SU-DHL-6 (cell line): ENCODE data around the gene CCKAR.

Experiments used
- EZH2phosphoT487 ChIP-seq: fragments of 200-600 bp; sonication (generic), shearing (Covaris generic); conservative IDR thresholded peaks from 2 replicates; pipeline ENCODE4 v1.6.1; 2018; ENCODE audit warnings: mild to moderate bottlenecking, antibody characterized with exemption, low read length, moderate library complexity, mixed read lengths
- TF ChIP-seq, protein P1 (sequence below): fragments of 200-600 bp; sonication (generic); IDR thresholded peaks from one replicate; pipeline ENCODE4 v1.5.1; 2017; ENCODE audit warnings: antibody characterized with exemption, mild to moderate bottlenecking, low read length, moderate library complexity; ENCODE audit not compliant: insufficient read depth, poor library complexity, severe bottlenecking

DNA sequence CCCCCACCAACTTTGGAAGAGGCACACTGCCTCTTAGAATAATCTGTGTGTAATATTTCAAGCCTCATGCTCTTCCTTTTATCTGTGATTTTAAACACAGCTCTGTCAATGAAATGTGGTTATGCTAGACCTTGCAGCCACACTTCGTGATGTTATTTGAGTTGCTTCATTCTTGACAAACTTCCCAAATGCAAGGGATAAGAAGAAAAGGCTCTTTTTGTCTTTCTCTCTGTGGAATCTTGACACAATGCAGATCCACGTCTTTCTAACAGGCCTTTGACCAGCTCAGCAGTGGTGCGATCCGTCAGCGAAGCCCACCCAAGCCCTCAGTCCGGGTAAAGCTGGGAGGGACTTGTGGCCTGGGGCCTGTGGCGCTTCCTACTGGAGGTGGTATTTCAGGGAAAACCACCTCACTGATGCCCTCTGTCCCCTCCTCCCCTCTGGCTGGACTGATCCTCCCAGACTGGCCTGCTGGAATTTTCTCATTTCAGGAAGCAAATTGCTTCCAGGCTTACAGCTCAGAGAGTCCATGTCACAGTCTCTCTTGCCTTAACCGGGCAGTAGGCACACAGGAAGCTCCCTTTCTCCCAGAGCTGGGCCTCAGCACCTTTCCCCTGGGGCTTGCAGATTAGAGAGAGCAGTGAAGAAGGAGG is 19.5 kb upstream of the CCKAR start:
- TF ChIP-seq, protein P1, sequence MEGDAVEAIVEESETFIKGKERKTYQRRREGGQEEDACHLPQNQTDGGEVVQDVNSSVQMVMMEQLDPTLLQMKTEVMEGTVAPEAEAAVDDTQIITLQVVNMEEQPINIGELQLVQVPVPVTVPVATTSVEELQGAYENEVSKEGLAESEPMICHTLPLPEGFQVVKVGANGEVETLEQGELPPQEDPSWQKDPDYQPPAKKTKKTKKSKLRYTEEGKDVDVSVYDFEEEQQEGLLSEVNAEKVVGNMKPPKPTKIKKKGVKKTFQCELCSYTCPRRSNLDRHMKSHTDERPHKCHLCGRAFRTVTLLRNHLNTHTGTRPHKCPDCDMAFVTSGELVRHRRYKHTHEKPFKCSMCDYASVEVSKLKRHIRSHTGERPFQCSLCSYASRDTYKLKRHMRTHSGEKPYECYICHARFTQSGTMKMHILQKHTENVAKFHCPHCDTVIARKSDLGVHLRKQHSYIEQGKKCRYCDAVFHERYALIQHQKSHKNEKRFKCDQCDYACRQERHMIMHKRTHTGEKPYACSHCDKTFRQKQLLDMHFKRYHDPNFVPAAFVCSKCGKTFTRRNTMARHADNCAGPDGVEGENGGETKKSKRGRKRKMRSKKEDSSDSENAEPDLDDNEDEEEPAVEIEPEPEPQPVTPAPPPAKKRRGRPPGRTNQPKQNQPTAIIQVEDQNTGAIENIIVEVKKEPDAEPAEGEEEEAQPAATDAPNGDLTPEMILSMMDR: no peak
- no peak for TF ChIP-seq EZH2phosphoT487
